HCT116 (cell line): ENCODE data around the gene NPSR1. TPM values are rescaled to one million over a fixed set of nuclear protein-coding genes. Genes with fewer than 3 reads are reported as not detected.

Experiments used
- ATAC-seq: fragments of 200-7000 bp; cut with Tn5 transposase; 2 replicates; pipeline ENCODE4 v1.9.1; 2020; ENCODE audit warnings: mild to moderate bottlenecking, moderate library complexity
- BruUV-seq: library from RNA; stranded (reverse); fragments of 400-500 nt; replicated peaks from 2 replicates; lab custom pipeline; 2021; lab: Mats Ljungman, UMichigan
- CTCF ChIA-PET: fragments of 300-600 bp; sonication (Branson Sonifier 250); formaldehyde crosslinking; loops from one replicate; lab custom pipeline; 2021; ENCODE audit warnings: antibody characterized with exemption; lab: Charles Lee
- POLR2A ChIA-PET: fragments of 300-600, 350-600 bp; sonication (Branson Sonifier 250); formaldehyde crosslinking; loops from one replicate; lab custom pipeline; 2021; ENCODE audit warnings: antibody characterized with exemption; lab: Charles Lee
- RAD21 ChIA-PET, 2 experiments: fragments of 300-600 bp; sonication (Branson Sonifier 250); formaldehyde crosslinking; loops; one replicate each; lab custom pipeline; 2023; ENCODE audit warnings: low total read pairs in 2 of 2; ENCODE audit not compliant: uncharacterized antibody in 2 of 2, unreplicated experiment in 2 of 2, low non-redundant PET in 1 of 2; lab: Charles Lee
- DNase-seq: peaks from one replicate; pipeline ENCODE4 v3.0.0-alpha.2; 2010; ENCODE audit warnings: low read depth, low spot score
- H2AFZ ChIP-seq: fragments of 200-600 bp; shearing (Covaris generic), sonication (generic); 2 replicates; pipeline ENCODE4 v1.6.1; 2017; ENCODE audit warnings: low read depth, mixed run types, mixed read lengths, antibody characterized with exemption, low read length; ENCODE audit not compliant: poor library complexity, severe bottlenecking
- H3K27ac ChIP-seq: 2 replicates; pipeline ENCODE4 v1.5.1; 2012; ENCODE audit warnings: low read depth, low read length
- H3K27me3 ChIP-seq: fragments of 200-600 bp; sonication (generic); 2 replicates; pipeline ENCODE4 v1.6.1; 2016; ENCODE audit warnings: mixed run types, low read length, mixed read lengths; ENCODE audit not compliant: insufficient read depth
- H3K36me3 ChIP-seq, 2 experiments: fragments of 200-500 bp in 1 of 2; fragments of 200-600 bp in 1 of 2; sonication (Bioruptor generic) in 1 of 2; sonication (generic) in 1 of 2; 2 replicates each; pipeline versions ENCODE4 v1.5.1 to v1.6.1; 2014 to 2016; ENCODE audit warnings: low read length in 2 of 2, inconsistent platforms in 1 of 2, mixed read lengths in 1 of 2, mixed run types in 1 of 2; ENCODE audit not compliant: insufficient read depth in 2 of 2, control insufficient read depth in 1 of 2
- H3K4me1 ChIP-seq, 2 experiments: fragments of 200-600 bp in 1 of 2; sonication (generic) in 1 of 2; 2 replicates each; pipeline versions ENCODE4 v1.5.1 to v1.6.1; 2012 to 2017; ENCODE audit warnings: low read length in 2 of 2, inconsistent platforms in 1 of 2, mild to moderate bottlenecking in 1 of 2, mixed read lengths in 1 of 2, mixed run types in 1 of 2, moderate library complexity in 1 of 2; ENCODE audit not compliant: insufficient read depth in 2 of 2, control insufficient read depth in 1 of 2
- H3K4me2 ChIP-seq: fragments of 200-600 bp; sonication (generic); 2 replicates; pipeline ENCODE4 v1.6.1; 2017; ENCODE audit warnings: mixed run types, low read length, mixed read lengths
- H3K4me3 ChIP-seq, 2 experiments: fragments of 200-600 bp in 1 of 2; sonication (generic) in 1 of 2; replicated peaks in 1 of 2; 2 replicates each; pipeline ENCODE4 v1.5.1; 2011 to 2016; ENCODE audit warnings: low read length in 2 of 2, control low read depth in 1 of 2, low read depth in 1 of 2, mild to moderate bottlenecking in 1 of 2, mixed read lengths in 1 of 2, mixed run types in 1 of 2
- H3K79me2 ChIP-seq: fragments of 200-600 bp; sonication (generic); 2 replicates; pipeline ENCODE4 v1.6.1; 2017; ENCODE audit warnings: mild to moderate bottlenecking, mixed run types, low read length, moderate library complexity, mixed read lengths; ENCODE audit not compliant: insufficient read depth
- H3K9ac ChIP-seq: fragments of 200-600 bp; sonication (generic); 2 replicates; pipeline ENCODE4 v1.6.1; 2016; ENCODE audit warnings: low read length, mixed read lengths
- H3K9me2 ChIP-seq: fragments of 200-600 bp; sonication (generic), shearing (Covaris generic); 2 replicates; pipeline ENCODE4 v1.6.1; 2017; ENCODE audit warnings: mixed run types, mild to moderate bottlenecking, moderate library complexity; ENCODE audit not compliant: insufficient read depth
- H3K9me3 ChIP-seq, 2 experiments: fragments of 200-500 bp in 1 of 2; fragments of 200-600 bp in 1 of 2; sonication (Bioruptor generic) in 1 of 2; sonication (generic) in 1 of 2; 2 replicates each; pipeline ENCODE4 v1.6.1; 2014 to 2017; ENCODE audit warnings: low read length in 2 of 2, mixed read lengths in 2 of 2, inconsistent platforms in 1 of 2, low read depth in 1 of 2, mild to moderate bottlenecking in 1 of 2, mixed run types in 1 of 2, moderate library complexity in 1 of 2; ENCODE audit not compliant: control insufficient read depth in 1 of 2, insufficient read depth in 1 of 2
- H4K20me1 ChIP-seq: fragments of 200-600 bp; sonication (generic), shearing (Covaris generic); 2 replicates; pipeline ENCODE4 v1.6.1; 2017; ENCODE audit warnings: mixed run types, mild to moderate bottlenecking, moderate library complexity; ENCODE audit not compliant: insufficient read depth
- CBX3 ChIP-seq: IDR thresholded peaks from 2 replicates; pipeline ENCODE4 v1.6.1; 2012; ENCODE audit warnings: low read depth
- CEBPB ChIP-seq: IDR thresholded peaks from 2 replicates; pipeline ENCODE4 v1.6.1; 2012; ENCODE audit warnings: low read depth
- CTCF ChIP-seq, 3 experiments: fragments of 200-600 bp in 1 of 3; sonication (generic) in 1 of 3; IDR thresholded peaks in 2 of 3; conservative IDR thresholded peaks in 1 of 3; 2 replicates each; pipeline ENCODE4 v1.5.1; 2012 to 2017; ENCODE audit warnings: low read depth in 2 of 3, low read length in 2 of 3, antibody characterized with exemption in 1 of 3, borderline replicate concordance in 1 of 3, control low read depth in 1 of 3, mild to moderate bottlenecking in 1 of 3, mixed read lengths in 1 of 3, mixed run types in 1 of 3, moderate library complexity in 1 of 3; ENCODE audit not compliant: insufficient read depth in 1 of 3
- FOSL1 ChIP-seq: IDR thresholded peaks from 2 replicates; pipeline ENCODE4 v1.6.1; 2012; ENCODE audit warnings: low read depth
- MAX ChIP-seq: IDR thresholded peaks from 2 replicates; pipeline ENCODE4 v1.6.1; 2012
- POLR2A ChIP-seq: IDR thresholded peaks from 2 replicates; pipeline ENCODE4 v1.7.0; 2011; ENCODE audit warnings: borderline replicate concordance; ENCODE audit not compliant: insufficient read depth, insufficient read length; ENCODE audit errors: extremely low read depth
- POLR2AphosphoS5 ChIP-seq: IDR thresholded peaks from 2 replicates; pipeline ENCODE4 v1.6.1; 2011; ENCODE audit warnings: mild to moderate bottlenecking, low read depth, low read length, moderate library complexity
- SIN3A ChIP-seq: IDR thresholded peaks from 2 replicates; pipeline ENCODE4 v1.6.1; 2012; ENCODE audit warnings: low read depth
- SP1 ChIP-seq: IDR thresholded peaks from 2 replicates; pipeline ENCODE4 v1.6.1; 2012; ENCODE audit warnings: low read depth
- TCF7L2 ChIP-seq: IDR thresholded peaks from 2 replicates; pipeline ENCODE4 v1.7.0; 2011; ENCODE audit warnings: borderline replicate concordance, inconsistent platforms; ENCODE audit not compliant: insufficient read depth, insufficient read length; ENCODE audit errors: extremely low read depth
- ZBTB33 ChIP-seq: IDR thresholded peaks from 2 replicates; pipeline ENCODE4 v1.6.1; 2011; ENCODE audit warnings: mild to moderate bottlenecking, low read length, moderate library complexity; ENCODE audit not compliant: insufficient replicate concordance; ENCODE audit errors: extremely low read depth
- intact Hi-C: fragments of 100-400 bp; cut with micrococcal nuclease; formaldehyde crosslinking; loops from 2 replicates; pipeline ENCODE4 v1.10.0; 2022
- total RNA-seq: library from RNA; stranded (reverse); gene quantifications from one replicate; pipeline ENCODE4 v1.2.1, GENCODE V29; 2021; ENCODE audit not compliant: unreplicated experiment

The NPSR1 gene
- total RNA-seq, 1 experiment from 2014 or later = not detected

DNA sequence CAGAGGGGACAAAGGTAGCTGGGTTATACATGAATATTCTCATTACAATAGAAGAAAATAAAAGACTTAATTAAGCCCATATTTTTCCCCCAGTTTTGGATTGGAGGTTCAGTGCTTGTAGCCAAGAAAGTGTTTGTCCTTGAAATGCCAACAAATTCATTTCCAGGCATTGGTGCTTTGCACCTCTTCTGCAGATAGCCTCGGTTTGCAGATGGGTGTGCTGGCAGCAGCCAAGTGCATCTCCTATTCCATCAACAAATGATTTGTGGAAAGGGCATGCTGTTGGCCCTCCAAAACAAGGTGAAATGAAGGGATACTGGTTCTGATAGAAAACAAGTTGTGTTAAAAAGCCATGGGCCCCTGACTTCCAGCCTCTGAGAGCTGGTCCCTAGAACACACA, 192.0 kb downstream of the NPSR1 start:
- no peak for DNase-seq
- Histone ChIP-seq H3K27ac (no peak overlapping the region), H3K9me2 (no peaks in the 10 kb centered on the region), H3K4me2 (no peak overlapping the region), H3K9me3 (no peaks in the 10 kb centered on the region), H3K27me3 (no peaks in the 10 kb centered on the region), H3K4me1 (peaks cover 24 to 47% of the 10 kb centered on the region in 2 experiments), H2AFZ (no peak overlapping the region), H3K79me2 (no peaks in the 10 kb centered on the region)
- CTCF ChIA-PET = interaction anchor here (1.5 kb wide), 1 partner anchor 26 kb away, joined by 5 read pairs; no protein-coding TSS in a partner anchor
- intact Hi-C loops = no loop called here
- RAD21 ChIA-PET = no interaction called here
- BruUV-seq = no TSS peak
- no peak for TF ChIP-seq MAX
- TF ChIP-seq, all 23 proteins: peak for 0
- H3K4me3 ChIP-seq = no peak overlapping the region
- ATAC-seq = no peak
- no peak overlapping the region for H3K9ac ChIP-seq
- no peaks in the 10 kb centered on the region for H3K36me3 ChIP-seq
- H4K20me1 ChIP-seq = no peaks in the 10 kb centered on the region
- POLR2A ChIA-PET = no interaction called here

- DNase-seq (no peak), ATAC-seq (no peak)
- Histone ChIP-seq H3K9me2 (no peaks in the 10 kb centered on the region), H3K79me2 (no peaks in the 10 kb centered on the region), H3K27me3 (no peaks in the 10 kb centered on the region), H2AFZ (no peak overlapping the region), H3K4me2 (no peak overlapping the region), H4K20me1 (no peaks in the 10 kb centered on the region), H3K4me1 (peaks cover 19 to 43% of the 10 kb centered on the region in 2 experiments), H3K9me3 (no peaks in the 10 kb centered on the region), H3K36me3 (no peaks in the 10 kb centered on the region), H3K9ac (no peak overlapping the region)
- BruUV-seq = no TSS peak
- CTCF ChIA-PET = interaction anchor here (1.5 kb wide), 1 partner anchor 27 kb away, joined by 5 read pairs; no protein-coding TSS in a partner anchor
- RAD21 ChIA-PET = no interaction called here
- intact Hi-C loops = no loop called here
- TF ChIP-seq SIN3A (no peak), CBX3 (no peak), POLR2A (no peak), CEBPB (no peak), POLR2AphosphoS5 (no peak), TCF7L2 (no peak), SP1 (no peak), ZBTB33 (no peak), CTCF (IDR thresholded peaks at IDR 0.05 in 2 of 3, conservative IDR thresholded peaks at IDR 0.05 in 1 of 3; ENCODE audit: borderline replicate concordance in 1 of 3, insufficient read depth in 1 of 3, low read depth in 2 of 3, low read length in 2 of 3) (no peak), FOSL1 (no peak)
- TF ChIP-seq, all 23 proteins: peak for 0
- Histone ChIP-seq H3K4me3 (no peak overlapping the region), H3K27ac (no peak overlapping the region)
- POLR2A ChIA-PET = no interaction called here
Measured at GRCh38 chr7:34850681-34851080, 192.7 kb downstream of the NPSR1 start.
